GM19324 (cell line): ENCODE data around the gene GULP1.
"Not testable (repeated sequence)": the region's sequence is repeated elsewhere in the genome, so short reads cannot be mapped to it uniquely, and the experiment has no call there.

Source experiments
- ATAC-seq: cut with Tn5 transposase; IDR thresholded peaks from one replicate; pipeline ENCODE4 v1.9.1; 2021; ENCODE audit warnings: mild to moderate bottlenecking, moderate library complexity; ENCODE audit not compliant: unreplicated experiment, low FRiP score

The GULP1 gene

DNA sequence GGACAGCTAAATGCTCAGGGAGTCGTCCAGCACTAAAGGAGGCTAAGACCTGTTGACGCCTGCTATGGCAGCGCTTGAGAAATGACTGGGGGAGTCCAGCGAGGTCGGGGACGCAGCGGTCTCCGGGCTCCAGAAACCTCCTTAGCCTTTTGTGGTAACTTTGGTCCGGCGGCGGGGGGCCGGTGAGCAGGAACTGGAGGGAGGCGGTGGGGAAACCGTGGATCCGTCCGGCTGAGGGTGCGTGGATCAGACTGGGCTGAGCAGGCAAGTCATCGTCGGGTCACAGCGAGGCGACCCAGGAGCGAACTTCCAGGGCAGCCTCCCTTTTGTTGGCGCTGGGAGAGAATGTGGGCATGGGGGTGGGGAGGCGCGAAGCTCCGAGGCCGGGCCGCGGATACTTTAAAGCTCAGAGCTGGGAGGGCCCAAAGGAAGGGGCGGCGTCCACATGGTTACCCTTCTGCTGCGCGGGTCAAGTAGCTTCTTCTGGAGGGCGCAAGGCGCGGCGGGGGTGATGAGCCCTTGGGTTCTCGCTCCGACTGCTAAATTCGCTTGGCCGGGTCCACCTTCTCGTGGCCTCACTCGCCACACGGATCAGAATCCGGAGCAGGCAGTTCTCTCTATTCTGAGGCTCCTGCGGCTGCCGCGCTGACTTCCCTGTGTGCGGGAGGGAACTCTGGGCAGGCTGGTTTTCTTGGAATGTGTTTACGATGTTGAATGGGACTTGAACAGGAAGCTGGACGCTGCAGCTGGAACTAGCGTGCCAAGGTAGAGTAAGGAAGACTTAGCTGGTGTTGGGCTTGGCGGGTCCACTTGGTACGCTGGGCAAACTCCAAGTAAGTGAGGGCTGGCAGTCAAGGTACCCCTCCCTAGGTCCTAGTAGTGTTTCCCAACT lies 920 bp downstream of the GULP1 start:
- ATAC-seq, result no peak

GRCh38 chr2:188293601-188294351 lies 2.1 kb downstream of the GULP1 start:
- ATAC-seq, result no peak

- ATAC-seq, result no peak
Observed at GRCh38 chr2:188294352-188294926, 2.8 kb downstream of the GULP1 start.

GRCh38 chr2:188295067-188295685 lies 3.5 kb downstream of the GULP1 start:
- no peak for ATAC-seq

DNA sequence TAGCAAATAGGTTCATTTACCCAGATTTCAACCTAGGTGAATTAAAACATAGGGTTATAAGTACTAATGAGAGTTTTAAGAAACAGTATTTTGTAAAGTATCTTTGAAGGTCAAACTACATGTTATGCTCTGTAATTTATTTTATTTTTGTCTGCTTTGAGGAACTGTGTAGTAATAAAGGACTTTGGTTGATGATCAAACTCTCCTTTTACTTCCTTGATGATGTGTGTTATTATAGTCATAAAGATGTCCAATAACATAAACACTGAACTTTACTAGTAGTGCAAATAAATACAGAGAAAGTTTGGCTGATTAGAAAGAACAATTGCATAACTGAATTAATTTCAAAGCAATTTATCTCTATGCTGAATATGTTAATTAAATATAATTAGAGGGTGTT lies 6.3 kb downstream of the GULP1 start:
- no peak for ATAC-seq

DNA sequence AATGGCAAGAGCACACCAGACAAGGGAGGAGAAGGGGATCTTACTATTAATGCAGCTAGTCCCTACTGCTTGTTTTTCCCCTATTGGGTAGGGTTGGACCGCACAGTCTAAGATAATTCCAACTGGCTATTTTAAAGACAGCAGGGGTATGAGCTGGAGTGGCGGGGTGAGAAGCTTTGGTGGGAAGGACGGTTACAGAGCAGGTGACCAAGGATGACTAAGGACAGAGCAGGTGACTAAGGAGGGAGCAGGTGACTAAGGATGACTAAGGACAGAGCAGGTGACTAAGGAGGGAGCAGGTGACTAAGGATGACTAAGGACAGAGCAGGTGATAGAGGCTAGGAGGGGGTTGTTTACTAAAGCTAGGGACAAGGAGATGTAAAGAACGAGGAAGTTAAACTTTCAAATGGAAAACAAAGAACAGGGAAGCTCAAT lies 7.3 kb downstream of the GULP1 start:
- not testable (repeated sequence) for ATAC-seq

DNA sequence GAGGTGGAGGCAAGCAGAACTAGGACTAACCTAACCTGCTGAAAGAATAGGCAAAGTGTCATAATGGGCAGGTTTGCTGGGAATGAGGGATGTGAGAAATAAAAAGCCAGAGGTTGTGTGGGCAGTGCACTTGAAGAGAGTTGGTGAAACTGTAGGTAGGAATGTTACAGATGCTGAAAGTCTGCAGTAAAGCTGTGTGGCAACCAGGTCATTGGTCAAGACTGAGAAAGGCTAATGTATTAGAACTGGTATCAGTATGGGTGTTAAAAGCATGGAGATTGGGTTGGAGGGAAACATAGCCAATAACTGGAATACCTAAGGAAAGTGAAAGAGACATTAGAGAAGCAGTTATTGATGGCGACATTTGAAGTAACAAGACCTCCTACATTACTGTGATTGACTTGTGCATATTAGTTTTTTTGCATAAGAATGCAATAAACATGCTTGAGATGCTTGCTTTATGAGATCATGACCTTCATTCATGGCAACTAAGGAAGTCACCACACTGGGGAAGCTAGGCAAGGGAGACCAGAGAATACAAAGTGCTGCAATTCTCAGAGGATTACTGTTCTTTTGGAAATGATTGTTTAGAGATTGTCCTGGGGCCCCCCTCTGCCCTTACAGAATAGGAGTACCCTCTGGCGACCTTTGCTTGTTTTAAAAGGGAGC lies 11.8 kb downstream of the GULP1 start:
- no peak for ATAC-seq

DNA sequence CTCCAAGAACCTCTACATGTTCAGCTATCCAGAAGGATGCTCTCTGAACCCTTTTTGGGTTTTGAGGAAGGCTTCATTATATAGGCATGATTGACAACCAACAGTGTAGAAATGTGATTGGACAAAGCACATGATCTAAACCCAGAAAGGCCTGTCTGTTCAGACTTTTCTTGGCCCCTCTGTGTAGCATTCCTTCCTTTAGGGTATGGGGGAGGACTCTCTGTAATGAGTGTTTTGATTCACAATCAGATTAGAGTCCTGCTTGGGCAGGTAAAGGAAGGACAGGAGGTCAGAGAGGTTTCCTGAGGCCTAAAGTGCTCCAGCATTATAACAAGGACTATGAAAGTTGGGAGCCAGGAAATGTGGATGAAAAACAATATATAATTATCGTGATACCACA lies 13.6 kb downstream of the GULP1 start:
- no peak for ATAC-seq

DNA sequence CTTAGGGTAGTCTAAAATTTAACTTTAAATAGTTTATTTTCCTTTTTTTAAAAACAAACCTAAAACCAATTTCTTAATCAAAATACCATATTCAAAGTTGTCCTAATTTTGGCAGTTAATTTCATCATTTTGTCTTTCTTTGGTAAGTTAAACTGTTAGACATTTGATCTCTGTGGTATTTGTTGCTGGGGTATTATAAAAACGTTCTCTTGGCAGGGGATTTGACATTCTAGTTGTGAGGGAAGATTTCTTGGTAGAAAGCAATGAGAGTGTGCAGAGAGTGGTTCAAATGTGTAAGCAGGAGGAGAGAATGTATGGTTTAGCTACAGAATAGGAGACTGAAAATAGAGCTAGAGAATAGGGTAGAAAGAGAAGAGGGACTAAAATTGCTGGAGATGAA lies 14.6 kb downstream of the GULP1 start:
- ATAC-seq, result no peak

DNA sequence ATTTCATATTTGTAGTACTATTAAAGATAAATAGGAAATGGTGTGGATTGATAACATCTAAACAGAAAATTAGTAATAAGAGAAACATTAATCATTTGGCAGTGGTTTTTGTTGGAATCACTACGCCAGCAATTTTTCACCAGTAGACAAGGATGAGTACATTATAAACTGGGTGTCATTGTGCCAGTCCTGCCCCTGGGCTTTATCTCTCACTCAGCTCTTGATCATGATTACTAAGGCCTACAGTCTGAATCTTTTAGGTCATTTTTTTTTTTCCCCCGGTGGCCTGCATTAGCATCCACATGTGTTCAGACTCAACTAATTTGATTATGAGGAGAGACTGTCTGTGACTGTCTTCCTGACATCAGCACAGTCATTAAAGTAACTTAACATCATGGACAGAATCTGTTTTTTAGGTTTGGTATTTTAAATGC lies 16.2 kb downstream of the GULP1 start:
- no peak for ATAC-seq

DNA sequence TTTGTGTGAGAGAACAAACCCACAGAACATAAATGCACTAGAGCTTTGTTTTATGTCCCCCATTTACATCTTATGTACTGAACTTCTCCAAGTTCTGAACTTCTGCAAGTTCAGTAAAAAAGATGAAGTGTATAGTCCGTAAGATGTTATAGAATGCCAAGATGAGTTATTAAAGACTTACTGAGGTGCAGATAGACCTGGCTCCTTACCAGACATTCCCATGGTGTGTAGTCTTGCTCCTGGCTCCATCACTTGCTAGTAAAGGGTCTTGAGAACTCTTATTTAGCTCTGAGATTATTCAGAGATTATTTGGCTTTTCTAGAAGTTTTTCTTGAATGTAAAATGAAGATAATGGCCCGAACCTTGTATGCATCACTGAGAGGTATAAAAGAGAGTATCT lies 16.8 kb downstream of the GULP1 start:
- no peak for ATAC-seq

GRCh38 chr2:188309364-188309763 lies 17.7 kb downstream of the GULP1 start:
- no peak for ATAC-seq

- no peak for ATAC-seq
Observed at GRCh38 chr2:188314314-188315054, 22.8 kb downstream of the GULP1 start.

DNA sequence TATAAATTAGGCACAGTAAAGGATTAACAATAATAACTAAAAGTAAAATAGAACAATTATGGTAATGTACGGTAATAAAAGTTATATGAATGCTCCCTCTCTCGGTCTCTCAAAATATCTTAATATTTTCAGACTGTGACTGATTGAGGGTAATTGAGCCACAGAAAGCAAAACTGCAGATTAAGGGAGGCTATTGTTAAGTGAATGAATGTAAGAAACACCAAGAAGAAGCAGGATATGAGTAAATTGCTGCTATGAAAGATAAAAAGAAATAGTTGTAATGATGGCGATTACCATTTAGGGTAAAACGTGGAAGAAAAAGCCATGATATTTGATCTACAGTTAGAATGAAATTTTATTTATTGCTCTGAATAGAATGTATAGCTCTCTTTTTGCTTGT lies 24.1 kb downstream of the GULP1 start:
- no peak for ATAC-seq

GRCh38 chr2:188316342-188316741 lies 24.7 kb downstream of the GULP1 start:
- ATAC-seq, result no peak

GRCh38 chr2:188316791-188317423 lies 25.2 kb downstream of the GULP1 start:
- no peak for ATAC-seq

DNA sequence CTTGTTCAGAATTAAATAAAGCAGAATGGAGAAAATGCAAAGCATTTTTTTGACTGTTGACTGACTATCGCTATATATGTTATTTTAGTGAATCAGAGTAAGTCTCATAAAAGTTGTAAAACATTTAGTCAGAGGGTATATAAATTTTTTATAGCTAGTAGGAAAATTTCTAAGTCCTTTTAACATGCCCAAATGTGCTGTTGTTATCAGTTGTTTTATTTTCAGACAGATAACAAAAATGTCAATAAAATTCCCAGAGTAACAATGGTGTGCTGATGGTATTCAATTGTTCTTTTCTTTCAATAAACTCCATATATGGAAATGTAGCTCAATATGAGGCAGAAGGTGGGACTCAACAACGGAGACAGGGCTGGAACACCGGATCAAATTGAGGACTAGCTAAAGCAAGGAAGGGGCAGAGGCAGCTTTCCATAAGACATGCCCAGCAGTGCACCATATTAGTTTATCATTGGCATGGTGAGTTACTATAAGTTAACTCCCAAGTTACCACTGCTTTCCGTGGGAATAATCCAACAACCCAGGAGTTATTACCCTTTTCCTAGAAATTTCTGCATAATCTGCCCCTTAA lies 26.6 kb downstream of the GULP1 start:
- ATAC-seq, result no peak

DNA sequence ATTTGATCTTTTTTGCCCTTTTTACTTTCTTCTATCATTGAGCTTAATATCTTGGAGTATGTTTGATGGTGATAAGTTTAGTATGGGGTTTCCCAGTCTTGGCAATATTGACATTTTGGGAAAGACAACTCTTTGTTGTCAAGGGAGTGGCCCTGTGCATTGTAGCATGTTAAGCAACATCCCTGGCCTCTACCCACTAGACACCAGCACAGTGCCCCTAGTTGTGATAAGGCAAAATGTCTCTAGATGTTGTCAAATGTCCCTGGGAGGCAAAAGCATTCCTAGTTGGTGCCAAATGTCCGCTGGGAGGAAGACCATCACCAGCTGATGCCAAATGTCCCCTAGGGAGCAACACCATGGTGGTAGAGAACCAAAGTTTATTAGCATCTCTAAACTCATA lies 28.2 kb downstream of the GULP1 start:
- ATAC-seq, result no peak

DNA sequence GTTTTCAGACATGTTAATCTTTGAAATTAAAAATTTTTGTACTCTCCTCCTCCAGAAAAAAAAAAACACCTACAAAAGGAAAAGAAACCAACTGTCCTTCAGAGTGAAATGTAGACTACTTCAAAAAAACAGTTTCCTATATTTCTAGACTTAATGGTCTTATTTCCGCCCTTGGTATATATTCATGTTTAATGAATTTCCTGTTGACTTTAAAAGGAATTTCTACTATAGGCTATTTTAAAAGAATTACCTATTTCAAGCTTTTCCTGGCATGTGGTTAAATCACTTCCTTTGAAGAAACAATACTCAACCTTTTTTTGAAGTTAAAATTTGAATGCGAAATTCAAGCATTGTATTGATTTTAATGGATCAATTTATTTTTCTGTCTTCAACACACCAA lies 29.2 kb downstream of the GULP1 start:
- no peak for ATAC-seq
